GM12874 (cell line): Measurements from ENCODE around the gene FOXL3.

ENCODE experiments used
- TF ChIP-seq, protein P1 (sequence below): IDR thresholded peaks from 2 replicates; pipeline ENCODE4 v1.5.1; 2011; ENCODE audit warnings: low read depth, mild to moderate bottlenecking, control low read depth, low read length, moderate library complexity; ENCODE audit not compliant: insufficient read depth

FOXL3 gene

DNA sequence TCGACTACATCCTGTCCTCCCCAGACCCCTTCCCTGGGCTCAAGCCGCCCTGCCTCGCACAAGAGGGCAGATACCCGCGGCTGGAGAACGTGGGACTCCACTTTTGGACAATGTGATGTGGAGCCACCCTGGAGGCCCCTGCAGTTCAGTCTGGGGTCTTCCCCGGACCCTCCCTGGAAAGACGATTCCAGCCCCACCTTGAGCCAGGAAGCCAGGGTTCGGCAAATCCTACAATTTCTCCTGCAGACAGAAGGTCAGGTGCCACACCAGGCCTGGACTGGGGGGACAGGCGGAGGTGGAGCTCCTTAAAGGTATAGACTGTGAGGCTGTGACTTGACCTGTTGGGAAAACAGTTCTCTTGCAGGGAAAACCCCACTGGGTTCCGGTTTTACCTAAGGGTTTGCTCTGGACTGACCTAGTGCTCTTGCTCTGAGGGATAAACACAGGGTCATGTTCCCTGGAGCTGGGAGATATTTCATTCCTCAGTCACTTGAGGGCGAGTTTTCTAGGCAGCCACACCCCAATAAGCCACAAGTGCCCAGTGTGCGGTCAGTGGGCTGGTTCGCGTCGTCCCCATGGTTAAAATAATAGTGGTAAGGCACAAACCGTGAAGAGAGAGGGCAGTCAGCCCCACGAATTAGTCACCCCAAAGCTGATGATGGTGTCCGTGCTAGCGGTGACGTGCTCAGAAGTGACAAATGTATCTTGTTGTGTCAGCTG, 1.6 kb downstream of the FOXL3 start:
- TF ChIP-seq, protein P1, sequence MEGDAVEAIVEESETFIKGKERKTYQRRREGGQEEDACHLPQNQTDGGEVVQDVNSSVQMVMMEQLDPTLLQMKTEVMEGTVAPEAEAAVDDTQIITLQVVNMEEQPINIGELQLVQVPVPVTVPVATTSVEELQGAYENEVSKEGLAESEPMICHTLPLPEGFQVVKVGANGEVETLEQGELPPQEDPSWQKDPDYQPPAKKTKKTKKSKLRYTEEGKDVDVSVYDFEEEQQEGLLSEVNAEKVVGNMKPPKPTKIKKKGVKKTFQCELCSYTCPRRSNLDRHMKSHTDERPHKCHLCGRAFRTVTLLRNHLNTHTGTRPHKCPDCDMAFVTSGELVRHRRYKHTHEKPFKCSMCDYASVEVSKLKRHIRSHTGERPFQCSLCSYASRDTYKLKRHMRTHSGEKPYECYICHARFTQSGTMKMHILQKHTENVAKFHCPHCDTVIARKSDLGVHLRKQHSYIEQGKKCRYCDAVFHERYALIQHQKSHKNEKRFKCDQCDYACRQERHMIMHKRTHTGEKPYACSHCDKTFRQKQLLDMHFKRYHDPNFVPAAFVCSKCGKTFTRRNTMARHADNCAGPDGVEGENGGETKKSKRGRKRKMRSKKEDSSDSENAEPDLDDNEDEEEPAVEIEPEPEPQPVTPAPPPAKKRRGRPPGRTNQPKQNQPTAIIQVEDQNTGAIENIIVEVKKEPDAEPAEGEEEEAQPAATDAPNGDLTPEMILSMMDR = no peak

DNA sequence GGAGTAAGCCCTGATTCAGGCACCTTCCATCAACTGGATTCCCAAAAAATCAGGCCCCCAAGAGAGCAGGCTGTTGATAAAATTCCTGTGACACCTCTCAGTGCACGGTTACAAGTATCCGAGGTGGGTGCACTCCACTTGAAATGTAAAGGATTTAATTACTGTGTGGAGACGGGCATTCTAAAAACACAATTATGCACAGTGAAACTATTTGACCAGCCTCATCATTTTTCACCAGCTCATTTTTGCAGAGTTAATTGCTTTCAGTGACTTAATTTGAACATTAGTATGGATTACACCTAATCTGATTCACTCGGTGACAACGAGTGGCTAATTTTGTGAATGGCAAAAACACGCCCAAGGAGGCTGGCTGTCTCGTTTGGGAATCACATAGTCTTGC, 2.3 kb downstream of the FOXL3 start:
- TF ChIP-seq, protein P1 = no peak

DNA sequence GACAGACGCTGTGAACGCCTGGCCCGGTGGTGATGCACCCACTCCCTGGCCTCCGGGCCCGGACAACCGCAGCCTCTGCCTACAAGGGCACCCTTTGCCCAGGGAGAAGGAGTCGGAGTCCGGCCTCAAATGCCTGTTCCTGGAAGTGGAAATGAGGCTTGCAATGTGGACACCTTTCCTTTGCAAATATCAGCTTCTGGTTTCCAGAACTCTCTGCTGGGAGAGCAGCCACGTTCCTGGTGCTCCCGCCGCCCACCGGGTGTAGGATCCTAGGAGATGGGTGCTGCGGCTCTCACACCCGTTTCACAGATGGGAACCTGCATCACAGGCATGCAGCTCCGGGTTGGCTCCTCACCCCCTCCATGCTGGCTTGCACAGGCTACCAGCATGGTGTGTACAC, 2.9 kb downstream of the FOXL3 start:
- TF ChIP-seq, protein P1 = no peak

DNA sequence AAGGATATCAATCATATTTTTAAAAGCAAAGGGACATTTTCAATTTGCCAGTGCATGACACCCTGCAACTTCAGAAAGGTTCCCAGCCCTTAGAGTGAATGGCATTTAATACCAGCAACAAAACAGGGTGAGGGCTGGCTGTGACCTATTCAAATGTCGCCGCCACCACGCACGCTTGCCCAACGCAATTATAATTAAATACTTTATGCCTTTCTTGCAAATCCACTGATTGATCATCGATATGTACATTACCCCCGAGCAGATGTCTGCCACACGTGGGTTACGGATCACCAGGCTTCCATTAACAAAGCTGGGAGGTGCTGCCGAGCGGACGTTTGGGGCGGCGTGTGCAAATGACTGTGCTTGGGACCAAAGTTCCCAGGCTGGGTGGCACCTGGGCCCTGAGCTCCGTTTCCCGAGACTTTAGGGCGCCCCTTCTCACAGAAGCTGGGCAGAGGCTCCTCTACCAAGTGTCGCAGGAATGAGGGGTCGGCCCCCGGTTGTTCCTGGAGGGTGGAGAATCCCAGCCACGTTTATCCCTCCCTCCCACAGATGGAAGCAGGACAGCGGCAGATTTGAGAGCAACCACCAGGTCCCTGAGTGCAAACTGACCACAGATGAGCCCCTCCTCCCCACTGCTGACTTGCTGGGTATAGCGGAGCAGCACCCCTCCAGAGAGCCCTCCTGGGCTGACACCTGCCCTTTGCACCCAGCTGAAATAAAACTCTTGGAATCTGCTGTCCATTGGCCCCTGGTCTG, 3.9 kb downstream of the FOXL3 start:
- TF ChIP-seq, protein P1 = no peak

DNA sequence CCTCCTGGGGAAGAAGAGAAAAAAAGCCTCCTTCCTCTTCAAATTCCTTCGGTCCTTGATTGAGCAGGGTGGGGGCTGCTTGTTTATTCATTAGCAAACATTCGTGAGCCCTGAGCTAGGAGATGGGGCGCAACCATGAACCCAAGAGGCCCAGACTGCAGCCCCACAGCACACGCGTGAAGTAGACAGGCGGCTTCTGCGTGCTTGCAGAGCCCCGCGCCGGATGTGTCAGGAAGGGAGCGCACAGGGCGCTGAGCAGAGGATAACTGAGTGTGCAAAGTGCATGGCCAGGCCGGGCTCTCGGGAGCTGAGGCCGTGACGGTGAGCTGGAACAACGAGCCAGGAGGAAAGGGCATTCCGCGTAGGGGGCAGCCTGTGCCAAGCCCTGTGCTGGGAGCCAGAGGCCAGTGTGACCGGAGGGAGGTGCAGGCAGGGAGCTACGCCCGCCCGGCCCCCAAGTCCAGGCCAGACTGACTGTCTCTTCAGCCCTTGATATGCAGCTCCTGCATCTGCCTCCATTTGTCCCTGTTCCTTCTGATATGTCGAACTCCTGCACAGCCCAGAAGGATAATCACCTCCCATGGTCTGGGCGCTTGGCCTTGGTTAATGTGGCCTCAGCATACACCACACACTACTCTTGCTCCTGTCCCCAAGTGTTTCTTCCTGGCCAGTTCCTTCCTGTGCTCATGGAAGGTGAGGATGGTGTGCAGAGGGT, 4.6 kb downstream of the FOXL3 start:
- TF ChIP-seq, protein P1 = no peak

DNA sequence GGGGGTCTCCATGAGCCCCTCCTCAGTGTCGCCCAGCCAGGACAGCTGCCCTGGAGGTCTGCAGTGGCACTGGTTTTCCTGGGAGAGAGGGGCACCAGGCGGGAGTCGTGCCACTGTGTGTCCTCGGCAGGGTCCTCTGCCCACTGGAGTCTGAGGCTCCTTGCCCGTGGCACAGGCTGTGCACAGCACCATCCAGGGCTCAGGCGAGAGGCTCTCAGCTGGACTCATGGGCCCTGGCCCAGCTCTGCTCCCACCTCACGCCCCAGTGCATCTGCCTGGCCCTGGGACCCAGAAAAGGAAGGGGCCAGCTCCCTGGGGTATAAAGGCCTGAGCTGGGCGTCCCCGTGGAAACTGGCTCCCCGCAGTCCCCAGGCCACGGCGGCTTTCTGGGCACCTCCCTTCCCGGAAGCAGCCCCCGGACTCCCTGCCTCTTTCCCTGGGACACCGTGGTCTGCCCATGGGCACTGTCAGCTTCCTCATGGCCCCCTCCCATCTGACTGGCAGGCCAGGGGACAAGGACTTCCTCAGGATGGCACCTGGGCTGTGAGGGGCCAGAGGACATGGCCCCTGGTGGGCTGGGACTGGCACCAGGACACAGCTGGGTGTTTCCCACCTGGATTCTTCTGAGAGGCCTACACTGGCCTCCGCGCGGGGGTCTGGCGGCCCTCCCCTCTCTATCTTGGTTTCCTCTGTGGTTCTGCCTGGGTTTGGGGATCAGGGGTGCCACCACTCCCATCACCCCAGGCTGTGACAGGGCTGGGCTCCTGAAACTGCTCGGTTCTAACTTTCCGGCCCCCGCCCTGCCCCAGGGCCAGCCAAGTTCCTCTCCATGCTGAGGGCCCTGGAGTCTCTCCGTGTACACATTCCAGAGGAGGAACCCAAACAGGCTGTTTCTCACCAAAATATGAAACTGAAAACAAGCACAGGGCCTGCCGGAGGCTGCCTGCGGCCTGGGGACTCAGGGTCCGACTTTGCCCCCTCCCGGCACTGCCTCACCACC, 5.5 kb downstream of the FOXL3 start:
- TF ChIP-seq, protein P1 = no peak
